ENCODE data around the gene TTR.

TTR gene

DNA sequence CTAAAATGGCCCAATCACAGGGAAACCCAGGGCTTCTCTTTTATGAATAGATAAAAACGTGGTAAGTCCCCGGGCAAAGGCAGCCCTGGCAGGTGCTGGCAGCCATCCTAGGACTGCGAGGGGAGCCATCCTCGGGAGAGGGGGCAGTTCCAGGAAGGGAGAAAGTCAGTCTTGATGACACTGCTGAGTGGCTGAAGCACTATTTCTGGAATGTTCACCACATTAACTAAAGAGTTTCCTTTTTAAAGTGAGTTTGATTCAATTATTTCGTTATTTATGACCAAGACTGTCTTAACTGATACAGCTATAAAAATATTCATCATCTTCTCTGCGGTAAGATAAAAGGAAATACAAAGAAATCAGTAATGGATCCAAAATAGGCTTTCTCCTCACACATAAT, 20.4 kb downstream of the TTR start:
- DNase-seq (ENCODE audit: low read depth in 2 of 2, low spot score in 1 of 2): no peak

DNA sequence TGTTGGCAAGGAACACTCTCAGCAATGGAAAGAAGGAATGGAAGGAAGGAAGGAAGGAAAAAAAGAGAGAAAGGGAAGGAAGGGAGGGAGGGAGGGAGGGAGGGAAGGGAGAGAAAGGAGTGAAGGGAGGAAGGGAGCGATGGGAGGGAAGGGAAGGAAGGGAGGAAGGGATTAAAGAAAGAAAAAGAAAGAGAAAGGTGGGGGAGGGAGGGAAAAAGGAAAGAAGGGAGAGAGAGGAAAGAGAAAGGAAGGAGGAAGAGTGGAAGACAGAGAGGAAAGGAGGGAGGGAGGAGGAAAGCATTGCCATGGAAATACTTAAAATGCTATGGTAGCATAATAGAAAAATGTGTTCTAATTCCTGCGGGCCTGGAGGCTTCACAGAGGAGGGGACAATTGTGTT, 22.4 kb downstream of the TTR start:
- DNase-seq (ENCODE audit: low read depth in 2 of 2, low spot score in 1 of 2): no peak

DNA sequence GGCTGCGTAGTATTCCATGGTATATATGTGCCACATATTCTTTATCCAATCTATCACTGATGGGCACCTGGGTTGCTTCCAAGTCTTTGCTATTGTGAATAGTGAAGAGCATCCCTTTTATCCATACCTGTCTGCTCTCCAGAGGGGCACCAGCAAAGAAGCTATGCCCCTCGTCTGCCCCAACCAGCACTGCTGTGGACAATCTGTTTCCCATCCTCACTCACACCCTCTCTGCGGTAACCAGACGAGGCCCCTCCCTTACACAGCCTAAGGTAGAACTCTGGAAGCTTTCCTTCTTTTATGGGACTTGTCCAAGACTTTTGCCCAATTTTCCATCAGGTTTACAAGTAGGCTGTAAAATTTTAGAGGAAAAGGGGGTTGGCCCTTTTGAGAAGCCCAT, 24.9 kb downstream of the TTR start:
- DNase-seq (ENCODE audit: low read depth in 2 of 2, low spot score in 1 of 2): no peak

DNA sequence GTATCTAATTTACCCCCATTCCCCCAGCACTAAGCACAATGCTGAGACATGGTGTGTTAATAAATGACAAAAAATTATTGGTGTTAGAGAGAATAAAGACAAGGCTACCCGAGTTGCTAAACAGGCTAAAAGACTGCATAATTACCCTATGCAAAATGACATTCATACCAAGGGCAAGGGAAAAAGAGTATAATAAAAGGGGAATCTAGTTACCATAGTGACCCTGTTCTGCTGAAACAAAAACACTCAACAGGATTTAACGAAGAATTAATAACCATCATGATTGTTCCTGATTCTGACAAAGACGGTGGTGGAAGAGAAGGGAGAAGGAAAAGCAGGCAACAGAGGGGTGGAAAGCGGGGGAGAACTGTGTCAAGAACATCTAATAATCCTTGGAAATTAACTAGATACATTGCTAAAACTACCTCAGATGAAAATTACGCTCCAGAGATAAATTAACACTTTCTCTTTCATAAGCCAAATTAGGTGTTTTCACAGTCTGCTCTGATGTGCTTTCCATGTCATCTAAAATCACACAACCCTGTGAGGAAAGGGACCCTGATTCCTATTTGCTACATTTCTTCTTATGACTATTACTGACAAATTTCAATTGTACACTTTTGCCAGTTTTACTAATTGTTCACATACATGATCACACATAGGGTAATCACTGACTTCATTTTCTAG, 25.5 kb downstream of the TTR start:
- no peak for DNase-seq (ENCODE audit: low read depth in 2 of 2, low spot score in 1 of 2)

DNA sequence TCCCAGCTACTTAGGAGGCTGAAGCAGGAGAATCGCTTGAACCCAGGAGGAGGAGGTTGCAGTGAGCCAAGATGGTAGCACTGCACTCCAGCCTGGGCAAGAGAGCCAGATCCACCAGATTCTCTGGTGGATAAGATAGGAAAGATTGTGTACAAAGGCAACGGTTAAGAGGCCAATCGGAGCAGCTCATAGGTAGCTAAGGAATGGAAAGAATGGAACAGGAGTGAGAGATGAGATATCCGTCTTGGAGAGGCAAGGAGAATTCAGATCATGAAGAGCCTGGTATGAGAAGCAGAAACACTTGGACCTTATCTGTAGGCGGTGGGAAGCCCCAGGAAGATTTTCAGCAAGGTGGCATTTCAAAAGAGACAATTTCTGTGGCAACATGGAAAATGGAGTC, 27.1 kb downstream of the TTR start:
- no peak for DNase-seq (ENCODE audit: low read depth in 2 of 2, low spot score in 1 of 2)

DNA sequence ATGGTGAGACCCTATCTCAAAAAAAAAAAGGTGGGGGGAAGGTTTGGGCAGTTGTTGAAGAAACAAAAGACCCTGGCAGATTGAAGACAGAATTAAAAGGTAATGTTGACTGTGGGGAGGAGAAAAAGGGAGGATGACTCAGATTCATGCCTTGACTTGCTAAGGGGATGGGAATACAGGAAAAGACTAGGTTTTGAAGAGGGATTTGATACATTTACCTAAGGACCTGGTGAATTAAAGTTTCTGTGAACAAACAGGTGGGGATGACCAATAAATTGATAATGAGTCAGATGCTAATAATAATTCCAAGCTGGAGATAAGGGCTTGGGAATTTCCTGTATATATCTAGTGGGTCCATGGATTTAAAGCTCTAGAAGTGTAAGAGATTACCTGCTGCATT, 27.6 kb downstream of the TTR start:
- no peak for DNase-seq (ENCODE audit: low read depth in 2 of 2, low spot score in 1 of 2)

DNA sequence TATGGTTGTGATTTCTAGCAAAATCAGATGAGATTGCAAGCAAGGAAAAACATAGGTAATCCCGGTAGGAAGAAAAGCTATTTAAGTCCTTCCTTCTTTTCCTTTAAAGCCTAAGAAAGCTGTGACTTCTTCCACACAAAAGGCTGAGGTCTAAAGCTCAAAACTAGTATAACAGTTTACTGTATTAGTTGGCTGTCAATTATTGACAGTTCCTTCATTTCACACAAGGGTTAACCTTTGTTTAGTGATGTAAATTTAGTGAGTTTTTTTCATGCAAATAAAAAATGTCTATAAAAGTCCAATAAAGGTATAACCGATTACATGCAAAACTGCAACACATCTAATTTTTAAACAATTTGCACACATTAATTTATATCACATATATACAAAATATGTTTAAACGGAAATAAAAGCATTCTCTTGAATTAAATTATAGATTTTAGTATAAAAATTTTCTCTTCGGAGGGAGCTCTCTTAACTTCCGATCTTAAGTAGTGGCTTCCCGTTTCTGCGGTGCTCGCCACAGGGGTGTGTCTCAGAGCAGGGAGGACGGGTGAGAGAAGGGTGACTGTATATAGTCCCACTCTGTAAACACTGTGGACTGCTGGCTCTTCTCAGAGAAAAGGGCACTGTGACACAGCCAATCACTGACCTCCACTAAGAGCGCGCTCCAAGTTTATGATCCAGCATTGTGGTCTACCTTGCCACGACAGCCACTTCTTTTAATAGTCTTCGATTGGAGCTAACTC, 33.4 kb downstream of the TTR start:
- DNase-seq (ENCODE audit: low read depth in 2 of 2, low spot score in 1 of 2): no peak

DNA sequence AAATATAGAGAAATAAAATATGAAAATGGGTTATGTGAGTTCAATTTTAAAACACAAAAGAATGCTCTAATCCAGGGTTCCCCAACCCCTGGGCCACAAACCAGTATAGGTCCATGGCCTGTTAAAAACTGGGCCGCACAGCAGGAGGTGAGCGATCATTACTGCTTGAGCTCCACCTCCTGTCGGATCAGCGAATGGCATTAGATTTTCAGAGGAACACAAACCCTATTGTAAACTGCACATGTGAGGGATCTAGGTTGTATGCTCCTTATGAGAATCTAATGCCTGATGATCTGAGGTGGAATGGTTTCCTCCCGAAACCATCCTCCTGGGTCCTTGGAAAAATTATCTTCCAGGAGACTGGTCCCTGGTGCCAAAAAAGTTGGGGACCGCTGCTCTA, 34.7 kb downstream of the TTR start:
- DNase-seq (ENCODE audit: low read depth in 2 of 2, low spot score in 1 of 2): no peak

DNA sequence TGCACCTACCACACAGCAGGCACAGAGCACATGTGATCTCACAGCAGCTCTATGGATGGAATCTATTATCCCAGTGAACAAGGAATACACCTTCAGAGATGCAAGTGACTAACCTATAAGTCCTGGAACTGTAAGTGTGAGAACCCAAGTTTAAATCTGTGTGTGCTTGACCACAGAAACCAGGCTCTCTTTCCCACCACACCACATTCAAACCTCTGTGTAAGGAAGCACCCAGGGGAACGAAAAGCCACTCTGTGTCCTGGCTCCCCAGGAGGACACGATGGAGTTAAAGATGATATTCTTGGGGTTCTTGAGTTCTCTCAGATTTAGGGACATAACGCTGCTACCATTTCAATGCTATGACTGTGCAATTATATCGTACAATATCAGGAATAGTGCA, 38.9 kb downstream of the TTR start:
- DNase-seq (ENCODE audit: low read depth in 2 of 2, low spot score in 1 of 2): no peak

DNA sequence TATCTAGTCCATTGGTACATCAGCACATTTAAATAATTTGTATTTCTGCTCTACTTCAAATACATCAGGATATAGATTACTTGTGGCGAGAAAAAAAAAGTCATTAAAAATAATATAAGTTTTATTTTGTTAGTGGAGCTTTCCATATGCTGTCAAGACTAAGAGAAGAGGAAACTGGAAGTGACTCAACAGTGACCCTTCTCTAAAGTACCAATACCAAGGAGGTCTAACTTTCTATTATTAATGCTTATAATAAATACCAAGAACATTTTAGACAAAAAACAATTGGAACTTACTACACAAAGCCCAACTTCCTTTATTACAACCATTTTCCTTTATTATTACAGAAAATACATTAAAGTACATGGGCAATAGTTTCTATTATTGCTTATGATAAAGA, 39.8 kb downstream of the TTR start:
- DNase-seq (ENCODE audit: low read depth in 2 of 2, low spot score in 1 of 2): no peak

DNA sequence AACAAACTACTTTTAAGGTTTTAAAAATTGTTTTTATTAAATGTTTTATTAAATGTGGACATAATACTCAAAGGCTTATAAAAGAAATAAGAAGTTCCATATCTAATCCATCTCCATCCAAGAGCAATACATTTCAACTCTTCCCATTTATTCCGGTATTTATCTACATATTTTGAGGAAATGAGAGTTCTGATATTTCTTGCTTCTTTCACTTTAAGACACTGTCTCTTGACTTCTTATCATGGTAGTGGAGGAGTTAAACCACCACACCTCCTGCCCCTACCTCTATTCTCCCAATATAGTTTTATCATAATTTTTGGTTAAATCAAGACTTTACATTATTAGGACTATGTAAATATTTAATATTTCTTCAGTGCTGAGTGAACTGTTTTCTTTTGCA, 40.7 kb downstream of the TTR start:
- DNase-seq (ENCODE audit: low read depth in 2 of 2, low spot score in 1 of 2): no peak

DNA sequence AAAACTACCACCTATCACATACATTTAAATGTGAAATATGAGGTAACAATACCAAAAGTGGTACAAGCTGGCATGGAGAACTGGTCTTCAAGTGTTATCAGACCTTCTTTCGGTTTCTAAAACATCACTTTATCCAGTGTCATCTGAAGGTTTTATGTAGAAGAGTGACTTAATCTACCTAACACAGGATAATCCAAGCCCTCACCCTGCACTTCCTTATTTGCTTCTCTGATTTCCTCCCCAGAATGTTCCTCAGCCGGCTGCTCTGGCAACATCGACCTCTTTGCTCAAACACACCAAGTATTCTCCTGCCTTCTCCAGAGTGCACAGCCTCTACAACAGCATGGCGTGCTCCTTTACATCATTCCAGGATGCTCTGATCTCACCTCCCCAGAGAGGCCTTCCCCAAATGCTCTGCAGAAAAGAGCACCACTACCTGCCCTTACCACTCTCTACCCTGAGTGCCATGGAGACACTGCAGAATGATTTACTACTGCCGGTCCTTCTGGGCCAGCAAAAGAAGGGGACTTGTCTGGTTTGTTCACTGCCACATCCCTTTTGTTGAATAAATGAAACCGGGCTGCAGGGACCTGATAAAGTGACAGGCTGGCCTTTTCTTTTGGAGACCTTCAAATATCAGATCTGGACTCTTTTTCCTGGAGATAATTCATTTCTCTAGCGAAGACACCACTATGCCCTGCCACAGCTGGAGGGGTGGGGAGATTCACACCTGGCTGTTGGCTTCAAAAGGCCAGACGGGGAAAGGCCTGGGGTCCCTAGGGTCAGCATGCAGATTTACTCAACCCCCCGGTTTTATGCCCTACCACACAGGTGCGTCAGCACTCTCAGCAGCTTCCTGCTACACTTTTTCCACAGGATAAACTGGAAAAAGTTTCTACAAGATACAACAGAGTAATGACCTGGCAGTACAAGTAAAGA, 42.0 kb downstream of the TTR start:
- DNase-seq (ENCODE audit: low read depth in 2 of 2, low spot score in 1 of 2): no peak

DNA sequence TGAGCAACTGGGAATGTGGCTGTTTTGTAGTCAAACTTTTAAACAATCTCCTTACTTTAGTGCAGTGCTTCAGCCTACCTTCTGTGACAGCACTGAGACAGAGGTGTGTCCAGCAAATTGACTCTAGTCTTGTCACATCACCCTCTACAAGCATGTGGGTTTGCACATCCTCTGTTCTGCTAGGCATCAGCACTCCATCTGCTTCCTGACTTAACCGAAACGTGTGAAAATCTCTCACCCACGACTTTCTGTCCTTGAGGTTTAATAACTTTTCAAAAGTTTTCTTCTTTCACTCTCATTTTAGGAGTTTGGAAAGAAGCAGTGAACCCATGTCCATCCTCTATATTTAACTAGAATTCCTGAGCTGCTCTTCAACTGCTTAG, 42.6 kb downstream of the TTR start:
- DNase-seq (ENCODE audit: low read depth in 2 of 2, low spot score in 1 of 2): no peak

DNA sequence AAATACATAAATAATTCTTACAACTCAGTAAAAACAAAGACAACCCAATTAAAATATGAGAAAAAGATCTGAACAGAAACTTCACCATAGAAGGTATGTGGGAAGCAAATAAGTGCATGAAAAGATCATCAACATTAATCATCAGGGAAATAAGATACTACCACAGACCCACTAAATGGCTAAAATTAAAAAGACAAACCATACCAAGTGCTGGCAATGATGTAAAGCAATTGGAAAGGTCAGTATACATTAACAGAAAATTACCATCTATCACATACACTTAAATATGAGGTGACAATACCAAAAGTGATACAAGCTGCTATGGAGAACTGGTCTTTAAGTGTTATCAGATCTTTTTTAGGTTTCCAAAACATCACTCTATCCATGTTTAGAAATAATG, 44.7 kb downstream of the TTR start:
- DNase-seq (ENCODE audit: low read depth in 2 of 2, low spot score in 1 of 2): no peak

DNA sequence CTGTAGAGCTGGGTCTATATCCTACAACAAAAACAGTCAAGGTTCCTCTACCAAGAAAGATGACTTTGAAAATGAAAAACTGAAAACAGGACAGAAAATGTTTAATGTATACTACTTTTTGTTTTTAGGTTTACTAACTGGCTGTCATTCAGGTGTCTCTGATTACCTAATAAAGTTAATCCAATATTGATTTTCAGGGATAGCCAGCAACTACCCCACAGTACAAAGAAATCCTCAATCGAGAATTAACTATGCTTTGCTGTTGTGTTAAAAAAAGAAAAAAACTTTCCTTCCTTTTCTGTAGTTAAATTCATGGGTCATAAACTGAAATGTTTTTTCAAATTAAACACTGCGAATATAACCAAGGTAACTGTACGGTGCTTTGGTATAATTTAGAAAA, 45.8 kb downstream of the TTR start:
- no peak for DNase-seq (ENCODE audit: low read depth in 2 of 2, low spot score in 1 of 2)

DNA sequence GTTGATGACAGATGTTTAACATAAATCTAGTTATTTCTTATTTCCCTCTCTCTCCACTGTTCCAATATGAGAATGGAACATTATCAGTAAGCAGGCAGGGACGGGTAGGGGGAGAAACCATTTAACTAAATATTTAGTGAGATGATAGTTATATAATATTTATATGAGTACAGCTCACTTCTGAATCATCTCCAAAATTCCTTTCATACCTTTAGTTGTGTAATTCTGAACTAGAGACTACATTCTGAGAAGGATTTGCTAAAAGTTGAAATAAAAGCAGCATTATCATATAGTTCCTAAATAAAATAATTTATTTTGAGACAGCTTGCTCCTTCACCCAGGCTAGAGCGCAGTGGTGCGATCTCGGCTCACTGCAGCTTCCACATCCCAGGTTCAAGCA, 51.3 kb downstream of the TTR start:
- DNase-seq (ENCODE audit: low read depth in 2 of 2, low spot score in 1 of 2): no peak

DNA sequence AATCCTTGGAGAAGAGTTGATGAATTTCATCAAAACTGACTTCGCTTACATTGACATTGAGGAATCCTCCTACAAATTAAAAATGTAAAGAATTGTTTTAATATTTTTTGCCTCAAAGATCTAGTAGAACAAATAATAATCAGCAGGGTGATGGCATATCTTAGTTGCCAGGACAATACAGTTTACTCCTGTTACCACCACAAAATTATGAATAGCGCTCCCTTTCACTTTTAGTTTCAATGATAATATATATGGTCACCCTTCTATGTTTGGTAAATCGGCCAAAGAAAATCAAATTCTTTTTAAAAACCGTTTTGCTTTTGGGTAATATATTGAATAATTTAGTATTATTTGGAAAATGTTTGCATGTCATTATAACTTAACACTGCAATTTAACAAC, 53.7 kb downstream of the TTR start:
- no peak for DNase-seq (ENCODE audit: low read depth in 2 of 2, low spot score in 1 of 2)

DNA sequence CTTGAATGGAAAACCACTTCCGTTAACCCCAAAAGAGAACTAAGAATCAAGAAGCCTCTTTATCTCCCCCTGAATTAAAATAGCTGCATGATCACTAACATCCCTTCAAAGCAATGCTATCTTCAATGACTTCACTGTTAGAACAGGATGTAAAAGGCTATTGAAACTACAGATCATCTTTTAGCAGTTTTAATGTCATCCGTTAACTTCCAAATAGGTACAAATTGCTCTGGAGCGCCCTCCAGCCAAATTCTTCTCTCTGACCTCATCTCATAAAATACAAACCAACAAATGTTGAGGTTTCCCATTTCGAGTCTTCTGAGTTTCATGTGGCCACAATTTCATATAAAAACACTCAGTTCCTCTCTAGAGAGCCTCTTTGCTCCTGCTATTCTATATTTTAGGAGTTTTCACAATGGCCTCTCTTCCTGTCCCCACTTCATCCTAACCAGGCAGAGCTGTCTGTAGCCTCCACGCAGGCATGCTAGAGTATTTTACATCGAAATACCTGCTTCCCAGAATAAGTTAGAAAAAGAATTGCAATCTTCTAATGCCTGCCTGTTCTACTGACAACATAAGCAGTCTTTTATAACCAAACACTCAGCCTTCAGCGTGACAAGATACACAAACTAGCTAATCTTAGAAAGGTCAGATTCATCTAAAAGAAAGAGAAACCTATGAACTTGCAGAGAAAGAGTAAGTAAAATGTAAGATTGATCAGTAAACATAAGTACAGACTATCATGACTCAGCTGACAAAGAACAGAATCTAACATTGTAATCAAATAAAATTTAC, 54.9 kb downstream of the TTR start:
- no peak for DNase-seq (ENCODE audit: low read depth in 2 of 2, low spot score in 1 of 2)

DNA sequence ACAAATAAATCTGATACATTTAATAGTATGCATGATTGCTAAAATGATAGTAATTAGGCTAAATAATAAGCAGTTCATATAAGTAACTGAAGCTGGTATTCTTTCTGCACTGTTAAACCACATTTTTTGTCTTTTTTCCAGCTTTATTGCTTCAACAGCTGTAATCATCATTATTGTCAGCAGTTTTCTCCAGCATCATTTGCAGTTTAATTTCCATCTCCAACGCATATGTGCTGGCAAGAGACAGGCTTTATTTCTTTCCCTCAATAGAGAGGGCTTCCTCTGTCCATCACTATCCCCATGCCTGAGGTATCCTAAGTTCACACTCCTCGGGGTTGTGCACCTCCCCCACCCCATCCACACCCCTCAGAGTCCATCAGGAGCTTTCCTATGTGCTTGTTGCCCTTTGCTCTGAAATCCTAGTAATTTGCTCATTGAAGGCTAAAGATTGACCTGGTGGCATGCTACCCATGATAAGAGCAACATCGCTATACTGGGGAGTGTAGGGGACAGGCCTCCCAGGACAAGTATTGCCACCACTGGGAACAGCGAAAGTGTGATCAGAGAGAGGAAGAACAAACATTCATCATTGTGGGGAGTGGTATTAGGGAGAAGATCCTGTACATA, 55.6 kb downstream of the TTR start:
- no peak for DNase-seq (ENCODE audit: low read depth in 2 of 2, low spot score in 1 of 2)
